Colonic mucosa (tissue), 4 donors: ENCODE results near the gene NXNL2. TPM values are rescaled to one million over a fixed set of nuclear protein-coding genes. Genes with fewer than 3 reads are reported as not detected.
A peak's percentile ranks its signal among the peaks of the same experiment; 100 is the strongest.

Experiments used
- DNase-seq: peaks from one replicate; pipeline ENCODE4 v3.0.0-alpha.2; 2020
- H3K27ac ChIP-seq: fragments of 200-600 bp; one replicate; pipeline ENCODE4 v1.8.0; 2021
- H3K27me3 ChIP-seq: fragments of 200-600 bp; one replicate; pipeline ENCODE4 v1.8.0; 2021
- H3K36me3 ChIP-seq: fragments of 200-600 bp; one replicate; pipeline ENCODE4 v1.8.0; 2021
- H3K4me1 ChIP-seq: fragments of 200-600 bp; one replicate; pipeline ENCODE4 v1.8.0; 2021; ENCODE audit warnings: mild to moderate bottlenecking
- H3K4me3 ChIP-seq: fragments of 200-600 bp; one replicate; pipeline ENCODE4 v1.8.0; 2021
- H3K9ac ChIP-seq, 2 donors: one replicate each; pipeline ENCODE4 v1.7.0; 2013; ENCODE audit warnings: control low read depth in 2 of 2, low read depth in 2 of 2, low read length in 2 of 2
- H3K9me3 ChIP-seq: fragments of 200-600 bp; one replicate; pipeline ENCODE4 v1.8.0; 2021
- intact Hi-C: fragments of 100-400 bp; cut with DNase I; formaldehyde crosslinking; loops from one replicate; pipeline ENCODE4 v1.14.1; 2022
- total RNA-seq, 2 donors: library from RNA; stranded (reverse); fragmentation: NEBNext Ultra II Directional in 1 of 2; extraction: Animal tissue kit (Norgen Biotek cat#: 25700) in 1 of 2; gene quantifications; one replicate each; pipeline ENCODE4 v1.2.1, GENCODE V29; 2021
- TF ChIP-seq, protein P1 (sequence below): fragments of 200-600 bp; IDR thresholded peaks from one replicate; pipeline ENCODE4 v1.8.0; 2022; ENCODE audit warnings: antibody characterized with exemption, mild to moderate bottlenecking
- donor health status: healthy.
- donor health status: DM: no; HTN: no; CAD: no.
- donor health status: DM: no; HTN: no; CAD: no.

NXNL2 gene
- not detected for total RNA-seq

GRCh38 chr9:88534456-88535225 lies at the start of gene NXNL2:
NXNL2 (plus strand) TSS chr9:88535178; CDS start chr9:88535435, 257 bp downstream.
- DNase-seq = peak; percentile 89
- Histone ChIP-seq H3K27me3 (no peaks in the 10 kb centered on the region), H3K4me1 (no peaks in the 10 kb centered on the region), H3K27ac (peak within 1 kb of the TSS; percentile 33), H3K9ac (no peak within 1 kb of the TSS), H3K36me3 (no peaks in the 10 kb centered on the region), H3K4me3 (peak within 1 kb of the TSS; percentile 37), H3K9me3 (no peaks in the 10 kb centered on the region)
- TF ChIP-seq, protein P1, sequence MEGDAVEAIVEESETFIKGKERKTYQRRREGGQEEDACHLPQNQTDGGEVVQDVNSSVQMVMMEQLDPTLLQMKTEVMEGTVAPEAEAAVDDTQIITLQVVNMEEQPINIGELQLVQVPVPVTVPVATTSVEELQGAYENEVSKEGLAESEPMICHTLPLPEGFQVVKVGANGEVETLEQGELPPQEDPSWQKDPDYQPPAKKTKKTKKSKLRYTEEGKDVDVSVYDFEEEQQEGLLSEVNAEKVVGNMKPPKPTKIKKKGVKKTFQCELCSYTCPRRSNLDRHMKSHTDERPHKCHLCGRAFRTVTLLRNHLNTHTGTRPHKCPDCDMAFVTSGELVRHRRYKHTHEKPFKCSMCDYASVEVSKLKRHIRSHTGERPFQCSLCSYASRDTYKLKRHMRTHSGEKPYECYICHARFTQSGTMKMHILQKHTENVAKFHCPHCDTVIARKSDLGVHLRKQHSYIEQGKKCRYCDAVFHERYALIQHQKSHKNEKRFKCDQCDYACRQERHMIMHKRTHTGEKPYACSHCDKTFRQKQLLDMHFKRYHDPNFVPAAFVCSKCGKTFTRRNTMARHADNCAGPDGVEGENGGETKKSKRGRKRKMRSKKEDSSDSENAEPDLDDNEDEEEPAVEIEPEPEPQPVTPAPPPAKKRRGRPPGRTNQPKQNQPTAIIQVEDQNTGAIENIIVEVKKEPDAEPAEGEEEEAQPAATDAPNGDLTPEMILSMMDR = no peak
- intact Hi-C loops = no loop called here

DNA sequence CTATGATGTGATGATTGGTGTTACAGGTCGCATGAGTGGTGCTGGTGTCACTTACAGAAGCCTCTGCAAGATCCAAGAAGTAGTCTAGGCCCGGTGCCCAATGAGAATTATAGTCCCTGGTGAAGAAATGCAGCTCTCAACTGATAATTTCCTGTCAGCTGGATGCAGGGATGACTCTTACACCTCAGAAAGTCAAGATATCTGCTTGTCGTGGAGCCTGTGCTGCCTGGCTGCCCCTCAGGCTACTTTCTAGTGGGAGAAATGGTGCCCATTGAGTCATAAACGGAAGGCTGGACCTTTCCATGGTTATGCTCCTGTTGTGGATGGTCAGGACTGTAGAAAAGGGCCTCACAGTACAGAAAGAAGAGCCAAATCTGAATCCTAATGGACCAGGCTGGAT lies 46.8 kb upstream of the NXNL2 start:
- Histone ChIP-seq H3K4me1 (no peaks in the 10 kb centered on the region), H3K27ac (no peak overlapping the region), H3K36me3 (no peaks in the 10 kb centered on the region), H3K27me3 (no peaks in the 10 kb centered on the region), H3K4me3 (no peak overlapping the region), H3K9ac (no peak overlapping the region), H3K9me3 (no peaks in the 10 kb centered on the region)
- DNase-seq = no peak
- TF ChIP-seq, protein P1 = no peak
- intact Hi-C loops = no loop called here

DNA sequence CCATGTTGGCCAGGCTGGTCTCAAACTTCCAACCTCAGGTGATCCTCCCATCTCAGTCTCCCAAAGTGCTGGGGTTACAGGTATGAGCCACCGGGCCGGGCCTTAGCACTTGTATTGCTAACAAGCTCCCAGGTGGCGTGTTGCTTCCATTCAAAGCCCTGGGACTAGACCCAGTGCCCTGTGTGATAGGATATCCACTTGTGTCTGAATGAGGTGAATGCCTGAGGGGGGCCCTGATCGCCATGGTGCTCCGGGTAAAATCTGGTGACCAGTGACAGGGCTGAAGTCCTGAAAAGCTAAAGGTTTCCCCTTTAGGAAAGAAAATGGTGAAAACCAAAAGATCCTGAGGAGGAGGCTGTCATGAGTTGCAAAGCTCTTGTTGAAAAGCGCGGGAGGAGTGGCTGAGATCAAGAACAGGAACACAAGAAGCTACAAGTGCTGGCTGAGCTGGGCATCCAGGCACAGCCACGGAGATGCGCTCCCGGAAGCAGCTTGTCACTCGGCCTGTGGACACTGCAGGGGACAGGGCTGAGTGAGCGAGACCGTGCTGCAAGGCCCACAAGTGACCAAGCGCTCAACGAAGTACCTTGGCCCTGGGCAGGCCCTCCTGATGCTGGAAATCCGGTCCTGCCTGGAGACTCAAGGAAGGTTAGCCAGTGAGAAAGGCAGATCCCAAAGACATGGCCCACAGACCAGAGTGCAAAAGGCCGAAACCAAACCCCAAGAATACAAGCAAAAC lies 39.8 kb upstream of the NXNL2 start:
- DNase-seq = no peak
- no peak overlapping the region for H3K4me3 ChIP-seq
- TF ChIP-seq, protein P1 = no peak
- no peaks in the 10 kb centered on the region for H3K27me3 ChIP-seq
- H3K36me3 ChIP-seq = no peaks in the 10 kb centered on the region
- H3K9ac ChIP-seq = no peak overlapping the region
- intact Hi-C loops = no loop called here
- no peaks in the 10 kb centered on the region for H3K9me3 ChIP-seq
- no peaks in the 10 kb centered on the region for H3K4me1 ChIP-seq
- H3K27ac ChIP-seq = no peak overlapping the region

GRCh38 chr9:88497224-88497623 lies 37.8 kb upstream of the NXNL2 start:
- H3K9ac ChIP-seq = no peak overlapping the region
- intact Hi-C loops = no loop called here
- no peak overlapping the region for H3K4me3 ChIP-seq
- H3K9me3 ChIP-seq = no peaks in the 10 kb centered on the region
- H3K4me1 ChIP-seq = no peaks in the 10 kb centered on the region
- TF ChIP-seq, protein P1 = no peak
- DNase-seq = no peak
- no peaks in the 10 kb centered on the region for H3K36me3 ChIP-seq
- no peak overlapping the region for H3K27ac ChIP-seq
- no peaks in the 10 kb centered on the region for H3K27me3 ChIP-seq

- no peaks in the 10 kb centered on the region for H3K9me3 ChIP-seq
- TF ChIP-seq, protein P1 = no peak
- DNase-seq = no peak
- intact Hi-C loops = no loop called here
- no peak overlapping the region for H3K27ac ChIP-seq
- H3K4me3 ChIP-seq = no peak overlapping the region
- no peak overlapping the region for H3K9ac ChIP-seq
- H3K36me3 ChIP-seq = no peaks in the 10 kb centered on the region
- no peaks in the 10 kb centered on the region for H3K4me1 ChIP-seq
- H3K27me3 ChIP-seq = no peaks in the 10 kb centered on the region
Observed at GRCh38 chr9:88498880-88499279, 36.1 kb upstream of the NXNL2 start.
